GM19240 (cell line): ENCODE measurements around the gene RNF150.

Source experiments
- DNase-seq: peaks from one replicate; pipeline ENCODE4 v3.0.0; 2011; ENCODE audit warnings: low spot score; ENCODE audit not compliant: insufficient read length

RNF150 gene

DNA sequence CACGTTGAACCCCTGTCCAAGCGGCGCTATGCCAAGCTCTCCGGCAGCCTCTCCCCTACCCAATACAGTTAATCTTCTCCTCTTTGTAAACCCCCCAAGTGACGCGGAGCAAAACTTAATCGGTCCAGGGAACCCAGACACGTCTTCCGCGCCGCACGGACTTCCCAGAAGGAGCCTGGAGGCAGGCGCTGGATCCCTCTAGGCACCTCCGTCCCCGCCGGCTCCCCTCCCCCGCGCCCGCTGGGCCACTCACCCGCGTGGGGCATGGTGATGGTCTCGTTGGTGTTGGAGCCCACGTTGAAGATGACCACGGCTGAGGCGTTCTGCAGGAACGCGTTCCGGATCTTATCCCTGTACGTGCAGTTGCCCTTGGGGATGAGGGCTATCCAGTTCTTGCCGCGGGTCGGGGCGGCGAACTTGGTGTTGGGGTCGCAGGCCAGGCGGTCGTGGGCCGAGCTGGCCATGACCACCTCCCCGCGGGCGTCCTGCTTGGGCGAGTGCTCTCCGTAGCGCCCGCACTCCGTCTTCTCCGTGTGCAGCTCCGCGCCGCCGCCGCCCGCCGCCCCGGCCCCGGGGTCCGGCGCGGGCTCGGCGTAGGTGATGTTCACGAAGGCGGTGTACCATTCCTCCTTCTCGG lies 1.1 kb downstream of the RNF150 start:
- no peak for DNase-seq

DNA sequence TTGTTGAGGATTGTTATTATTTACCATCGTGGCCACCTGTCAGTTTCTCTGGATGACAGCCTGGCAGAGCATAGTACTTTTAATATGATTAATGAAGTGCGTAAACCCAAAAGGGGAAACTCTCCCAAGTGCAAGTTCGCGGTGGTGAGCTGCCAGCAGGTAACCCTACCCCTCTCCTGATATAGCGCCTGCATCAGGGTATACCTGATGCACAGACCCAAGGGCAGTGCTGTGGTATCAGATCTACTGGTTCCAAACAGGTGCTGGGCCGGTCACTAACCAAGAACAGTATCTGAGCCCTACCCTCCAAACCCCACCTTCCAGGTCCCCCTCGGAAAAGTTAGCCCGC lies 1.6 kb downstream of the RNF150 start:
- DNase-seq, result no peak

DNA sequence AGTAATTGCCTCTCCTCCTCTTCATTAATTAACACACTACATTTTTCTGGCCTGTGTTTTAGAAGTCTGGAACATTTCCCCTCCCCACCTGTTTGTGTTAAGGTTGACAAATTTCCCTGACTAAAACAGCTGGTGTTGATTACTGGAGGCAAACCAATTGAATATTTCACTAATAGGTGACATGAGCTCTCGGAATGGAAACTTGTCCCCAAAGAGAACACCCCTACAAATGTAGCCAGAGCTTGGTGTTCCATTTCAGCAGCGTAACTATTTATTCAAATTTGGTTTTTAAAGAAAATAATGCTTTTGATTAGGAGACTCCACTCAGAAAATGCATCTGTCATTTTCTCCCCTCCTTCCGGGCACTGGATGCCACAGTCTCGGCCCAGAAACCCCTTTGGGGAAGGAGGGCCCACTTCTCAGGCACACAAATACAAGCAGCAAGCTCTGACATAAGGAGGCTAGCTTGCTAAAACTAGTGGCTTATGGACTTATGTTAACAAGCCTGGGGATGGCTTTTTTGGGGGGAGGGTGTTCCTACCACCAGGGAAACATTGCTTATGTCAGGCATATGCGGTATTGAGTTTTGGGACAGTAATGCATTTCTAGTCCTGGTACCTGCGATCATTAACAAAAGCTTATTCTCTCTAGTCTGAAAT lies 2.2 kb downstream of the RNF150 start:
- DNase-seq, result no peak

DNA sequence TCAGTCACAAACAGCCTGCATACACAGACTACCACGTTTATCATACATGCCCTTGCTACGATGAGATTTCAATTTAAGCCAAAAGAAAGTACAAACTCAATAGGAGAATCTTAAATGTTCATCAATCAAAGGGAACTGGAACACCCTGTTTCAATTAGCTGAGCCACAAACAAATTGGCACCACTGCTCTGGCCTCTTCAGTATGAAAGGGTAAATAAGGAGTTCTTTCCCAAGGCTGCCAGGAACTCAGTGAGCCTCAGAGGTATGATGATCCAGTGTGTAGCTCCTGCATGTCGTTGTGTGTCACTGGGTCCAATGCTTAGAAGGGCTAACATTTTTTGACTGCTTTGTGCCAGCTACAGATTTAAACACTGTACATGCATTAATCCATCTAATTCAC lies 5.4 kb downstream of the RNF150 start:
- no peak for DNase-seq

DNA sequence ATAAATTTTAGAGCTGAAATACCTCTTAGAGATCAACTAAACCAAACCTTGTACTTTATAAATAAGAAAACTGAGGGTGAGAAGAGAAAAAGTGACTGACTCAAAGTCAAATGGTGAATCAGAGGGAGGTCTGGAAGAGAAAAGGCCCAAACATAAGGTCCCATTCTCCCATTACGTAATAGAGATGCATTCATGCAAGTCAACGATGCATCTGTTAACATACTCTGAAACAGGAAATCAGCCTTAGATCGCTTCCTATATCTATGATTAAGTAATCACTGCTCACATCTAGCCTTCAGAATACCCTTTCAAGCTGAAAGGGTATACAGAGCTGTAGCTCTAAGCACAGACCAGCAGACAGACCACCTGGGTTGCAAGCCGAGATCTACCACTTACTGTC lies 6.5 kb downstream of the RNF150 start:
- DNase-seq, result no peak

DNA sequence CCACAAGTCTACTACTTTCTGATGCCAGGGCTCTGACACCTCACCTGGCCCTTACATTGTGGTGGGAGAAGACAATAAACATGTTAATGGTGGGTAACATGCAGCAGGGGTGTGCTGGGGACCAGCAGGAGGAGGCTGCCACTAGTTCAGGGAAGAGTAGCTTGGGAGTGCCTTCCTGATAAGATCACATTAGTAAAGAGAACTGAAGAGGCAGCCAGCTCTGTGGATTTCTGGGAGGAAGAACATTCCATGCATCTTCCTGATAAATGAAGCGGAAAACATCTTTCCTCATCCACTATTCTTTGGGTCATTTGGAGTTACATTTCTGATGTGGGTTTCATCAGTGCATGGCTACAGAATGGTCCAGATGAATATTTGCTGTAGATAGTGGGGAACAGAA lies 9.0 kb downstream of the RNF150 start:
- DNase-seq, result no peak

DNA sequence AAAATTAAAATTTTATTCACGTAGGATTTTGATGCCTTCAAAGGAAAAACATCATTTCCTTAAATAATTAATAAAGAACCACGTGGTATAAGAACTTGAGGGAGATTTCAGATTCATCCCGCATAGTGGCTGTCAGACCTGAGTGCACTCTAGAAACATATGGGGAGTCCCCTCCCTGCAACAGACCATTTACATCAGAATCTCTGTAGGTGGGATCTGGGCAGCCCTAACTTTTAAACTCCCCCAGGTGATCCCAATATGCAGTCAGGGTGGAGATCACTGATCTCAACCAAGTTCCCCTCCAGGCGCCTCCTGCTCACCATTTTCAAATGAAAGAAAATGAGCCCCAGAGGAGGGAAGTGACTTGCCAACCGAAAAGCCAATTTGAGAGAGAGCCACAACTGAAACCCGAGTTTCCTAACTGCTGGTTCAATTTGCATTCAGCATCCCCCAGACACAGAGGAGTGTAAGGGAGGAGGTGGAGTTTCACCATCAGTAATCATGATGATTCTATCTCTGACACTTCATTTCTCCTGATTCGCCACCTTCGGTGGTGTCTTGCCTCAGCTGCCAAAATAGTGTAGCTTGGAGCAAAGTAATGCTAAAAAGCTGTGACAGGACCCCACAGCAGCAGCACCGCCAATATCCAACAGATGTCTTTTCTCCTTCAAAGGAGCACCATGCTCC lies 11.4 kb downstream of the RNF150 start:
- DNase-seq, result no peak

DNA sequence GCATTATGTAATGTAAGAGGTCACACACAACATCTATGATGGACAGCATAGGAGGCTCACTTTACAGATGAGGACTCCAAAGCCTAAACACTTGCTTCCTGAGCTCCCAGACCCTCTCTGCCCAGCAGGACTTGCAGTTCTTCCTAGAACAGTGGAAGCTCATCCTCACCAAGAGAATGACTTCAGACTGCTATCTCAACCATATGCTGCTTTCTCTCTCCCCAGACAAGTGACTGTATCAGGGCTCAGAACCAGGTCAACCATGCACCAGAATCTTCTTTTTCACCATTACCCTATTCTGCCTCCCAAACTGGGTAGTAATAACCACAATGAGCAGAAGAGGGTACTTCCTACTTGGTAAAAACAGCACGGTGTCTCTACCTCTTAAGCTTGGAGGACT lies 12.2 kb downstream of the RNF150 start:
- DNase-seq, result no peak

DNA sequence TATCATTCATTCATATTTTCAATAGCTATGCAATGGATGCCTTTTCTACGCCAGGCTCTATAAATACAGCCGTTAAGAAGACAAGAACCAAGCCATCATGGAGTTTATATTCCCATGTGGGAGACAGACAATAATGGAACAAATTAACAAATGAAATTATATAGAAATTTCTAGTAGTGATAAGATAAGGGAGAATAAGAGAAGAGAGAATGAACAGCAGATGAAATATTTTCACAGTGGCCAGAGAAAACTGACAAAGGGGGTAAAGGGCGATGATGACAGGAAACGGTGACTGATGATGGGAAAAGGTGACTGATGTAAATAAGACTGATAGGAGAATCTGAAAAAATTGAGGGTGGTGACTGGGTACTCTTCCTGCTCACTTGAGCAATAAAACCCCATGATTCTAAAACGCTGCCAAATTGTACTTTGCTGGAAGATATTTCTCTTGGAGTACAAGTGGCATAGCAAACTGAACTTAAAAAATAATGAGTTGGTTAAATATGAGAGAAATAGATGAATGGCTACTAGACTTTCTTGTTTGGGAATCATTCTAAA lies 13.2 kb downstream of the RNF150 start:
- no peak for DNase-seq

DNA sequence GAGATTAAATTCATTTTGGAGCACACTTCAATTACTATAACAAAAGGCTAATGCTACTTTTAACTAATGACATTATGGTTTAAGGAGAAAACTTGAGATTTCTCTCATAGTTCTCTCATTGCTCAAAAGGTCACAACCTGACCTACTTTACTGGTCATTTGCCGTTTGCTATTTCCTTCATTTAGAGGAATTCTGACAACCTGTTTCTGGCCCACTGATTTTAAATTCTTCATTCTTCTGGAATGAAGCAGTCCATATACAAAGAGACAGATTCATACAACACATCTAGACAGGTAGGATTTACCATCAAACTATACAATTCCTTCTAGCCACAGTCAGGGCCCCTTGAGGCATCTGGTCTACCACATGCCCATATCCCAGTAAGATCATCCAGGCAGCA lies 14.2 kb downstream of the RNF150 start:
- no peak for DNase-seq

DNA sequence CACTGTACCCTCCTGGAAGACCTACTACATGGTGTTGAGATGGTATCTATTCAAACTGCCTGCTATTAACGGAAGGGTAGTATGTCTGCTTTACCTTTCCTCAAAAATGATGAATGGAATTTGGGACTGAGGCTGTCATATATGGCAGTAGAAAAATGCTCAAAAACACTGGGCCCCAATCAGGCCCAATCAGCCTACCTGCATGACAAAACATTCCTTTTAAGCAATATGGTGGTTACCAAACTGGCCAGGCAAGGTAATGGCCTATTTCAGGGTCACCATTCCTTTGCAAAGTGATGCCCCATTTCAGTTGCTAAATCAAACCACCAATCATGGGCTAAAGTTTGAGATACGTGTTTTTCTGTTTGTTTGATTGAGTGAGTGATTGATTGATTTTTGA lies 14.9 kb downstream of the RNF150 start:
- DNase-seq, result no peak

DNA sequence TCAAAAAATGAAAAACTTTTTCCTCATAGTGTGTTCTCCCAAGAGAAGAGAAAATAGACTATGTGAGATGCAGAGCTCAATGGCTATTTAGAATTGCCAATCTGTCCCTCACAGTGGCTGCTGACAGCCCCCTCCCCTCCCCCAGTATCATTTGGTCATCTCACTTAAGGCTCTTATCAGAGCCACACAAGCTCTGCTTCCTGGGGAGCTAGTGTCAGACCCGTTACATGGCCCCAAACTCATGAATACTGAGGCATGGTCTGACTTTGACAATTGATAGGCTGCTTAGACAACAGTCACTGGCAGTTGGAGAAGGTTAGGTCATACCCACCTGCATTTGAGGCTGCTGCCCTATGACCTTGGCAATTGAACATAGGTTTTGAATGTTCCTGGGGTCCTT lies 15.3 kb downstream of the RNF150 start:
- DNase-seq, result no peak

DNA sequence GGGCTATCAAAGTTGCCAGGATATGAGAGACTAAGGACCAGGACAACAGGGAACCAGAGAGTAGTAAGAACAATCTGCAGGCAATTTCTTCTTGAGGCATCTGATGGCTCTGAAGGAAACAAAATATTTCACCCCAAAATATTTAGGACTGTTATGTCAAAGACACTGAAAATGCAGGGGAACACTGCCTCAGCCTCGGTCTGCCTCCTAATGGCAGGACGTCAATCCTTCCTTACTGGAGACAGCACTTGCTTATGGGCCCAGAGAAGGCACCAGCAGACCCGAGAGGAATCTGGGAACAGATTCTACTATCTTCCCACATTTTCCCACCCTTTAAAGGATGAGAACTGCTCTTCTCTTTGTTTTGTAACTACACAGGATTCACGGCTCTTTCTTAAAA lies 23.3 kb downstream of the RNF150 start:
- DNase-seq, result no peak

DNA sequence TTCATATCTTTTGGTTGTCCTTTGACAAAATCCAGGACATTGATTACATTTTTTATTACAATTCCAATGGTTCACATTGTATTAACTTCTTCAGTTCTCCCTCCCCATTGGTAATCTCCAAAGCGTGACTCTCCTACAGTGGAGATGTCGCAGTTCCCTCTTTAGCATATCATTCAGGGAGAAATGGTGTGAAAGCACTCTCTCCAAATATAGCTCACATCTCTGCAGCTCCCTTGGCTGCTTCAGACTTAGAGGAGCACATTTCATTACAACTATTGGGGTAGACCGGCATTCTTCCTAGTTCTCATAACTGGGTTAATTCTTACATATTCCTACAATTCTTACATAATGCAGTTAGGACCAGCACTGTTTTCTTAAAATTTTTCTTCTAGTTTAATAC lies 25.3 kb downstream of the RNF150 start:
- no peak for DNase-seq

DNA sequence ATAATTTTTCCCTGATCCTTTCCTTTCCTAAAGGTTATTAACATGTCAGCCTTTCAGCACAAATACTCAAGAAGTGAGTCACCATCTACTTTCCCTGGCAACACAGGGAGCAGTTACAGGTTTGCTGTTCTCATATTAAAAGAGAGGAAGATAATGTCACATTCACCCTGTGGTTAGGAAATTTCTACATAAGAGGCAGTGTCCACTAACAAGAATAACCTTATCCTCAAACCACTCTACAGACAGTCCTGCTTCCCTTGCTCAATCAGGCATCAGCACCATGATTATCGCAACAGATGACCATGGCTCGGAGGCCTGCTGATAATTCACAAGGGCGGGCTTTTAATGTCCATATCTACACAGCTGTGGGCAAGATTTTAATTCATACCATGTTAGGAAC lies 30.9 kb downstream of the RNF150 start:
- no peak for DNase-seq

DNA sequence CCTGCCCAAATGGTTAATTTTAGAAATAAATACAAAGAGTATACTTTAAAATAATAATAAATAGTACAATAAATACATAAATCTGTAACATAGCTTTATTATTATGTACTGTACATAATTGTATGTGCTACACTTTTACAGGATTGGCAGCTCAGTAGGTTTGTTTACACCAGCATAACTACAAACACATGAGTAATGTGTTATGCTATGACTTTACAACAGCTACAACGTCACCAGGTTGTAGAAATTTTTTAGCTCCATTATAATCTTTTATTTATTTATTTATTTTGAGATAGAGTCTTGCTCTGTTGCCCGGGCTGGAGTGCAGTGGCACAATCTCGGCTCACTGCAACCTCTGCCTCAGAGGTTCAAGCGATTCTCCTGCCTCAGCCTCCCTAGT lies 31.8 kb downstream of the RNF150 start:
- DNase-seq, result no peak

DNA sequence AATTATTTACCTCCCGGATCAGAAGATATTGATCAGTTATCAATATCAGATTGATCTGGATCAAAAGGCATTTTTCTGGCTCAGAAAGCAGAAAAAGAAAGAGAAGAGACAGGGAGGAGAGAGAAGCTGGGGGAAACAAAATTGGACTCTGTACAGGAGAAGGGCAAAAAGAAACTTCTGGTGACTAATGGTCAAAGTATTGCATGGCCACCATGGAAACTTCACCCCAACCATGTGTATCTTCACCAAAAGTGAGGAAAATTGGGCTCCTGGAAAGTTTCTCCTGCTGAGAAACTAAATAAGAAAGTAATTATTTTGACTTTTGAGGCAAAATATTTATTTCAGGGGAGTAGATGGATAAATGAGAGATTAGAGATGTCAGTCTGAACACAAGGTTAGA lies 33.9 kb downstream of the RNF150 start:
- no peak for DNase-seq

DNA sequence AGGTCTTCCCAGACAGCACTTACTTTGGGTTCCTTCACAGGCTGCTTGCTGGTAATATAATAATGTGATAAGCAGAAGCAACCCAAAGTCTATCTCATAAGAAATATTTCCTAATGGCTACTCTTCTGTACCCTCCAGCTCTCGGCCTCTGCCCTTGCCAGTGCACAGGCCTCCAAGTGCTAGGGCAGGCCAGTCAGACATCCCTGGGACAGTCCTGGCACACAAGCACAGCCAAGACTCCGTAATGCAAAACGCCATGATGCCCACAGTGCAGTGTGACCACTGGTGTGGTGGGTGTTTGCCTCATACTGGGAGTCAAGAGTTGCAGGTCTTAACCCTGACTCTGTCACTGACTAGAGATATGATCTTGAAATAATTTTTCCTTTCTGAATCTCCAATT lies 35.1 kb downstream of the RNF150 start:
- no peak for DNase-seq

DNA sequence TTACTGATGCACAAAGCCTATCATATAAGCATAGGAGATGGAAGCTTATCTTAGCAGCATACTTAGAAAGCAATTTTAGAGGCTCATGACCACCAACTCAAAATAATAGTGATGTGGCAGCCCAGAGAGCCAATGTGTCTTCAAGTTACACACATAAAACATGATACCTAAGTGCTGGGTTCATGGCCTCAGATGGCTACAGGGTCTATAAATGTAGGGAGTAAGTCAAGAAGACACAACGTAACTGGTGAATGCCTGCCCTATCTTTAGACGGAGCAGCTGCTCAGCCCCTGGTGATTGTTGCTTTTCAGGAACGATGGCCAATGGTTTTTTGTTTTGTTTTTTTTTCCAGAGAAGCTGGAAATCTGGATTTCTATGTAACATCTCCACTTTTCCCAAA lies 42.8 kb downstream of the RNF150 start:
- no peak for DNase-seq

DNA sequence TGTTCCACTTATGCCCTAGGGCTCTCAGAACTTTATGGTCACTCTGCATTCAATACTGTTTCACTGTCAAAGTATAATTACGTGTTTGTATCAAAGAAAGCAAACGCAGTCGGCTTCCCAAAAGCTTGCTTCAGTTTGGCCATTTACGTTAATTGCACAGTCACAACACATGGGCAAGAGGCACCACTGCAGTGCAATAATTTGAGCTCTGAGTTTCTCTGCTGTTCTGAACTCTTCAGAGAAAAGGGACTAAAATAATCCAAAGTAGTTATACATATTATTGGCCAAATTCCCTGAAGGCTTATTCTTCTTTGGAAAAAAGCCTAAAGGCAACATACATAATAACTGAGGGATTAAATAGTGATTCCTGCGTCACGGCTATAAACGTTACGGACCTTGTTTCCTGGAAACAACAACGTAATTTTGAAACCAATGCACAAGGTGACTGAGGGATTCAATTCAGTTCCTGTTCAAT lies 51.3 kb downstream of the RNF150 start:
- DNase-seq, result no peak

DNA sequence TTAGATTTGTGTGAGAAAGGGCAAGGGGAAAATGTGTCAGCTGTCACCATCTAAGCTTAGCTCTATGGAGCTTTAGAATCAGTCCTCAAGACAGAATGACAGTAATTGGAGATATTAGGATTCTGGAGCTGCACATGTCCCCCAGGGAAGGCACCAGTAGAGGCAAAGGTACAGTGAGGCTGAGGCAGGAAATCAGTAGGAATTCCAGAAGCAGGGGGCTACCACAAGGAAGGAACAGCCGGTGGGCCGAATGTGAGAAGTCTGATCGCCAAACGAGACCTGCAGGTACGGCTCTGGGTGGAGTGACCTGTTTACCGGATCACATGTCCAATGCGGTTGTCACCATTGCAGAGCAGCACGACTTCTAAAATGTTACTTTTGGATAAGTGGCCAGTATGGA lies 52.6 kb downstream of the RNF150 start:
- DNase-seq, result no peak

DNA sequence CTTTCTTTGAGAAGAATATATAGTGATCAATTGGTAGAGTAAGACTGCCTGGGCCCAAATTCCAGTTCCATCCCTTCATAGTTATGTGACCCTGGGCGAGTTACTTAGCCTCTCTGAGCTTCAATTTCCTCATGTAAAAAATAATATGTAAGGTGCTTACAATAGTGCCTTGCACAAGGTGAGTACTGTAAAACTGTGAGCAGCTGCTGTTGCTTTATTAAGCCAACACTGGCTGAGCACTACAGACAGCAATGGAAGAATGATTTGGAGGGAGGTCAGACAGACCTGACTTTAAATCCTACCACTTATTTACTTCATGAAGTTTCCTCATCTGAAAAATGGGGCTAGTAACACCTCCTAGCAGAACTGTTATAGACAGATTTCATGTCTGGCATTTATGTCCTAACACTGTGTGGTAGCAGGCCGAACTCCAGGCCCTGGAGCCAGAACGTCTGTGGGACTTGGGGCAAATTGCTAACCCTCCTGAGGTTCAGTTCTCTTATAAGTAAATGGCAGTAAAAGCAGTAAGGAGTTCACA lies 53.8 kb downstream of the RNF150 start:
- DNase-seq, result no peak
